HepG2 (cell line): ENCODE data around the gene CHD2. TPM values are rescaled to one million over a fixed set of nuclear protein-coding genes. Genes with fewer than 3 reads are reported as not detected.

ENCODE experiments used
- GATAD1 ChIP-seq: IDR thresholded peaks from 2 replicates; pipeline ENCODE4 v1.6.1; 2016; ENCODE audit warnings: missing genetic modification reagents, missing compliant biosample characterization
- HNRNPK ChIP-seq: fragments of 200-400 bp; formaldehyde crosslinking; IDR thresholded peaks from 2 replicates; pipeline ENCODE4 v1.6.1; 2018; ENCODE audit warnings: low read length, low read depth, moderate library complexity, mild to moderate bottlenecking; ENCODE audit not compliant: poor library complexity, severe bottlenecking
- KDM6A ChIP-seq: IDR thresholded peaks from 2 replicates; pipeline ENCODE4 v1.6.1; 2016; ENCODE audit warnings: low read depth
- KLF15 ChIP-seq: sonication (generic); formaldehyde crosslinking; IDR thresholded peaks from 2 replicates; pipeline ENCODE4 v1.8.1; 2023; ENCODE audit warnings: borderline replicate concordance, mild to moderate bottlenecking, inconsistent platforms, missing genetic modification reagents, mixed read lengths
- PITX1 ChIP-seq: sonication (generic); formaldehyde crosslinking; IDR thresholded peaks from 2 replicates; pipeline ENCODE4 v1.5.1; 2020; ENCODE audit warnings: mild to moderate bottlenecking, missing genetic modification reagents
- RBFOX2 ChIP-seq: fragments of 200-400 bp; formaldehyde crosslinking; IDR thresholded peaks from 2 replicates; pipeline ENCODE4 v1.6.1; 2017; ENCODE audit warnings: low read depth, mild to moderate bottlenecking, low read length
- REXO4 ChIP-seq: sonication (generic); formaldehyde crosslinking; IDR thresholded peaks from 2 replicates; pipeline ENCODE4 v1.8.0; 2022; ENCODE audit warnings: missing genetic modification reagents, mild to moderate bottlenecking, borderline replicate concordance
- SIX1 ChIP-seq: sonication (generic); formaldehyde crosslinking; IDR thresholded peaks from 2 replicates; pipeline ENCODE4 v1.4.0; 2020; ENCODE audit warnings: missing genetic modification reagents, borderline replicate concordance
- SRY ChIP-seq: sonication (generic); formaldehyde crosslinking; IDR thresholded peaks from 2 replicates; pipeline ENCODE4 v1.8.0; 2022; ENCODE audit warnings: mild to moderate bottlenecking, missing genetic modification reagents
- ZNF510 ChIP-seq: sonication (generic); formaldehyde crosslinking; IDR thresholded peaks from 2 replicates; pipeline ENCODE4 v1.4.0; 2020; ENCODE audit warnings: low read depth, mild to moderate bottlenecking, missing genetic modification reagents
- ZNF557 ChIP-seq: sonication (generic); formaldehyde crosslinking; IDR thresholded peaks from 2 replicates; pipeline ENCODE4 v1.4.0; 2020; ENCODE audit warnings: missing genetic modification reagents
- ZNF780A ChIP-seq: sonication (generic); formaldehyde crosslinking; IDR thresholded peaks from 2 replicates; pipeline ENCODE4 v1.8.0; 2022; ENCODE audit warnings: mild to moderate bottlenecking, missing genetic modification reagents, moderate library complexity
- ZSCAN21 ChIP-seq: sonication (generic); formaldehyde crosslinking; IDR thresholded peaks from 2 replicates; pipeline ENCODE4 v1.8.0; 2022; ENCODE audit warnings: mild to moderate bottlenecking, missing genetic modification reagents, moderate library complexity, borderline replicate concordance
- ZSCAN22 ChIP-seq: sonication (generic); formaldehyde crosslinking; IDR thresholded peaks from 2 replicates; pipeline ENCODE4 v1.4.0; 2020; ENCODE audit warnings: mild to moderate bottlenecking, missing genetic modification reagents
- polyA plus RNA-seq, 8 experiments: library from polyadenylated mRNA; depleted of rRNA in 3 of 8; stranded (reverse) in 7 of 8; unstranded in 1 of 8; fragments of >200 nt; fragmentation: Illumina TruSeq in 4 of 8; extraction: Trizol in 4 of 8; gene quantifications; 2 replicates each; pipeline versions ENCODE4 v1.2.1 to v1.2.3, GENCODE V29; 2011 to 2016; ENCODE audit warnings: low read depth in 4 of 8, missing spikeins in 1 of 8, mixed read lengths in 1 of 8; ENCODE audit not compliant: insufficient read depth in 1 of 8
- total RNA-seq, 5 experiments: library from RNA; depleted of rRNA; stranded (reverse); fragments of >200 nt; fragmentation: Illumina TruSeq; extraction: Trizol; gene quantifications; 2 replicates each; pipeline ENCODE4 v1.2.3, GENCODE V29; 2016; ENCODE audit warnings: low read depth in 1 of 5
- TF ChIP-seq, protein P1 (sequence below): sonication (generic); formaldehyde crosslinking; IDR thresholded peaks from 2 replicates; pipeline ENCODE4 v1.4.0; 2020; ENCODE audit warnings: missing genetic modification reagents, borderline replicate concordance
- TF ChIP-seq, protein P2 (sequence below): sonication (generic); formaldehyde crosslinking; IDR thresholded peaks from 2 replicates; pipeline ENCODE4 v1.5.0; 2020; ENCODE audit warnings: missing genetic modification reagents
- TF ChIP-seq, protein P3 (sequence below): sonication (generic); formaldehyde crosslinking; IDR thresholded peaks from 2 replicates; pipeline ENCODE4 v1.5.0; 2020; ENCODE audit warnings: mild to moderate bottlenecking, missing genetic modification reagents
- TF ChIP-seq, protein P4 (sequence below): sonication (generic); formaldehyde crosslinking; IDR thresholded peaks from 2 replicates; pipeline ENCODE4 v1.8.0; 2022; ENCODE audit warnings: mild to moderate bottlenecking, missing genetic modification reagents, moderate library complexity
- TF ChIP-seq, protein P5 (sequence below): IDR thresholded peaks from 2 replicates; pipeline ENCODE4 v1.6.1; 2016; ENCODE audit warnings: missing biosample characterization, missing genetic modification reagents, low read depth

CHD2 gene
- total and polyA plus RNA-seq, 2 of the 13 experiments (the other 11 are each of a cell fraction or from before 2014, with no cell fraction given): 54.0 to 54.1 TPM

DNA sequence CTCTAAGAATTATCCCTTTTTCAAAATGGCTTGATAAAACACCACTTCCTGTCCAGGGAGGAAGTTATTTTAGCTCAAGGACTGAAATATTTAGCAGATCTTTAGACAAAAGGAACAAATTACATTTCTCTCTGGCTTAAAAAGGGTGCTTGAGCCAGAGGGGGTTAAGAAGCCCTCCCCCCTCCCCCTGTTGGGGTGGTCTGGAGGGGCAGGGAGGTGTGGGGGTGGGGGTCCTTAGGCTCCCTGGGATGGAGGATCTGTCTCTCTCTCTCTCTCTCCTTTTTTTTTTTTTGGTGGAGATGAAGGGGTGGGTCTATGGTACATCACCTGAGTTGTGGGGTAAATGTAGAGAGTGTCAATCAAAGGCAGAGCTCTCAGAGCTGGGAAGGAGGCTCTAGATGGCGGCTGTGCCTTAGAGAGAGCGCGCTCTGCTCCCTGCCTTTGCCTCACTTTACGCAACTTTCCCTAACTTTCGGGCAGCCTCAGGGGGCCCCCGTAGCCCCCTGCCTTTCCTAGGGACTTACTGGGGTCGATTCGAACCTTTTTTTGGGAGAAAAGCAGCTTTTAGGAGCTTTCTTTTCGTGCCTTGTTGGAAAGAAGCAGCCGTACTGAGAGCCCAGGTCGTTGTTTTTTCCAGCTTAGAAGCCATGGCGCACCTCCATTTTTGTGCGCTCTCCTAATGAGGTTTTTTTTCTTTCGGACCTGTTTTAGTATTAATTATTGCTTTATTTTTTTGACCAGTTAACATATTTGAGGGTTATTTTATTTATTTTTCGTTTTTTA is at the start of gene CHD2 (continued):
- TF ChIP-seq, protein P1, sequence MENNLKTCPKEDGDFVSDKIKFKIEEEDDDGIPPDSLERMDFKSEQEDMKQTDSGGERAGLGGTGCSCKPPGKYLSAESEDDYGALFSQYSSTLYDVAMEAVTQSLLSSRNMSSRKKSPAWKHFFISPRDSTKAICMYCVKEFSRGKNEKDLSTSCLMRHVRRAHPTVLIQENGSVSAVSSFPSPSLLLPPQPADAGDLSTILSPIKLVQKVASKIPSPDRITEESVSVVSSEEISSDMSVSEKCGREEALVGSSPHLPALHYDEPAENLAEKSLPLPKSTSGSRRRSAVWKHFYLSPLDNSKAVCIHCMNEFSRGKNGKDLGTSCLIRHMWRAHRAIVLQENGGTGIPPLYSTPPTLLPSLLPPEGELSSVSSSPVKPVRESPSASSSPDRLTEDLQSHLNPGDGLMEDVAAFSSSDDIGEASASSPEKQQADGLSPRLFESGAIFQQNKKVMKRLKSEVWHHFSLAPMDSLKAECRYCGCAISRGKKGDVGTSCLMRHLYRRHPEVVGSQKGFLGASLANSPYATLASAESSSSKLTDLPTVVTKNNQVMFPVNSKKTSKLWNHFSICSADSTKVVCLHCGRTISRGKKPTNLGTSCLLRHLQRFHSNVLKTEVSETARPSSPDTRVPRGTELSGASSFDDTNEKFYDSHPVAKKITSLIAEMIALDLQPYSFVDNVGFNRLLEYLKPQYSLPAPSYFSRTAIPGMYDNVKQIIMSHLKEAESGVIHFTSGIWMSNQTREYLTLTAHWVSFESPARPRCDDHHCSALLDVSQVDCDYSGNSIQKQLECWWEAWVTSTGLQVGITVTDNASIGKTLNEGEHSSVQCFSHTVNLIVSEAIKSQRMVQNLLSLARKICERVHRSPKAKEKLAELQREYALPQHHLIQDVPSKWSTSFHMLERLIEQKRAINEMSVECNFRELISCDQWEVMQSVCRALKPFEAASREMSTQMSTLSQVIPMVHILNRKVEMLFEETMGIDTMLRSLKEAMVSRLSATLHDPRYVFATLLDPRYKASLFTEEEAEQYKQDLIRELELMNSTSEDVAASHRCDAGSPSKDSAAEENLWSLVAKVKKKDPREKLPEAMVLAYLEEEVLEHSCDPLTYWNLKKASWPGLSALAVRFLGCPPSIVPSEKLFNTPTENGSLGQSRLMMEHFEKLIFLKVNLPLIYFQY (CRISPR knock-in tag): 0 out of 2 replicates have a peak, but pooled peaks have one; percentile 25
- no peak for TF ChIP-seq KDM6A (CRISPR knock-in tag)
- no peak for TF ChIP-seq GATAD1 (CRISPR knock-in tag)
- TF ChIP-seq, protein P2, sequence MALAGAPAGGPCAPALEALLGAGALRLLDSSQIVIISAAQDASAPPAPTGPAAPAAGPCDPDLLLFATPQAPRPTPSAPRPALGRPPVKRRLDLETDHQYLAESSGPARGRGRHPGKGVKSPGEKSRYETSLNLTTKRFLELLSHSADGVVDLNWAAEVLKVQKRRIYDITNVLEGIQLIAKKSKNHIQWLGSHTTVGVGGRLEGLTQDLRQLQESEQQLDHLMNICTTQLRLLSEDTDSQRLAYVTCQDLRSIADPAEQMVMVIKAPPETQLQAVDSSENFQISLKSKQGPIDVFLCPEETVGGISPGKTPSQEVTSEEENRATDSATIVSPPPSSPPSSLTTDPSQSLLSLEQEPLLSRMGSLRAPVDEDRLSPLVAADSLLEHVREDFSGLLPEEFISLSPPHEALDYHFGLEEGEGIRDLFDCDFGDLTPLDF (CRISPR knock-in tag): no peak
- TF ChIP-seq ZSCAN21 (CRISPR knock-in tag): no peak
- TF ChIP-seq ZNF510: no peak
- no peak for TF ChIP-seq REXO4 (CRISPR knock-in tag)
- TF ChIP-seq, protein P3, sequence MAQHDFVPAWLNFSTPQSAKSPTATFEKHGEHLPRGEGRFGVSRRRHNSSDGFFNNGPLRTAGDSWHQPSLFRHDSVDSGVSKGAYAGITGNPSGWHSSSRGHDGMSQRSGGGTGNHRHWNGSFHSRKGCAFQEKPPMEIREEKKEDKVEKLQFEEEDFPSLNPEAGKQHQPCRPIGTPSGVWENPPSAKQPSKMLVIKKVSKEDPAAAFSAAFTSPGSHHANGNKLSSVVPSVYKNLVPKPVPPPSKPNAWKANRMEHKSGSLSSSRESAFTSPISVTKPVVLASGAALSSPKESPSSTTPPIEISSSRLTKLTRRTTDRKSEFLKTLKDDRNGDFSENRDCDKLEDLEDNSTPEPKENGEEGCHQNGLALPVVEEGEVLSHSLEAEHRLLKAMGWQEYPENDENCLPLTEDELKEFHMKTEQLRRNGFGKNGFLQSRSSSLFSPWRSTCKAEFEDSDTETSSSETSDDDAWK (CRISPR knock-in tag): no peak
- no peak for TF ChIP-seq ZNF557 (CRISPR knock-in tag)
- TF ChIP-seq, protein P4, sequence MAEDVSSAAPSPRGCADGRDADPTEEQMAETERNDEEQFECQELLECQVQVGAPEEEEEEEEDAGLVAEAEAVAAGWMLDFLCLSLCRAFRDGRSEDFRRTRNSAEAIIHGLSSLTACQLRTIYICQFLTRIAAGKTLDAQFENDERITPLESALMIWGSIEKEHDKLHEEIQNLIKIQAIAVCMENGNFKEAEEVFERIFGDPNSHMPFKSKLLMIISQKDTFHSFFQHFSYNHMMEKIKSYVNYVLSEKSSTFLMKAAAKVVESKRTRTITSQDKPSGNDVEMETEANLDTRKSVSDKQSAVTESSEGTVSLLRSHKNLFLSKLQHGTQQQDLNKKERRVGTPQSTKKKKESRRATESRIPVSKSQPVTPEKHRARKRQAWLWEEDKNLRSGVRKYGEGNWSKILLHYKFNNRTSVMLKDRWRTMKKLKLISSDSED: no peak
- 0 out of 2 replicates have a peak, but pooled peaks have one; percentile 32 for TF ChIP-seq SRY (CRISPR knock-in tag)
- TF ChIP-seq SIX1 (CRISPR knock-in tag): no peak
- no peak for TF ChIP-seq ZNF780A
- TF ChIP-seq, protein P5, sequence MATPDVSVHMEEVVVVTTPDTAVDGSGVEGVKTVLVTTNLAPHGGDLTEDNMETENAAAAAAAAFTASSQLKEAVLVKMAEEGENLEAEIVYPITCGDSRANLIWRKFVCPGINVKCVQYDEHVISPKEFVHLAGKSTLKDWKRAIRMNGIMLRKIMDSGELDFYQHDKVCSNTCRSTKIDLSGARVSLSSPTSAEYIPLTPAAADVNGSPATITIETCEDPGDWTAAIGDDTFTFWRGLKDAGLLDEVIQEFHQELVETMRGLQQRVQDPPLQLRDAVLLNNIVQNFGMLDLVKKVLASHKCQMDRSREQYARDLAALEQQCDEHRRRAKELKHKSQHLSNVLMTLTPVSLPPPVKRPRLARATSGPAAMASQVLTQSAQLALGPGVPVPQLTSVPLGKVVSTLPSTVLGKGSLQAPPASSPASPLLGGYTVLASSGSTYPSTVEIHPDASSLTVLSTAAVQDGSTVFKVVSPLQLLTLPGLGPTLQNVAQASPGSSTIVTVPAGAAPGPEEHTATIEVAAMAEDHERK (CRISPR knock-in tag): no peak
- TF ChIP-seq RBFOX2: 0 out of 2 replicates have a peak, but pooled peaks have one; percentile 33
- TF ChIP-seq PITX1 (CRISPR knock-in tag): no peak
- no peak for TF ChIP-seq ZSCAN22 (CRISPR knock-in tag)
- no peak for TF ChIP-seq KLF15 (CRISPR knock-in tag)
- TF ChIP-seq HNRNPK: peak; percentile 24
